ENCODE results near the gene TBC1D8. TPM values are rescaled to one million over a fixed set of nuclear protein-coding genes. Genes with fewer than 3 reads are reported as not detected.

Gene TBC1D8
- total RNA-seq, 1 experiment from 2014 or later = 5.1 TPM

DNA sequence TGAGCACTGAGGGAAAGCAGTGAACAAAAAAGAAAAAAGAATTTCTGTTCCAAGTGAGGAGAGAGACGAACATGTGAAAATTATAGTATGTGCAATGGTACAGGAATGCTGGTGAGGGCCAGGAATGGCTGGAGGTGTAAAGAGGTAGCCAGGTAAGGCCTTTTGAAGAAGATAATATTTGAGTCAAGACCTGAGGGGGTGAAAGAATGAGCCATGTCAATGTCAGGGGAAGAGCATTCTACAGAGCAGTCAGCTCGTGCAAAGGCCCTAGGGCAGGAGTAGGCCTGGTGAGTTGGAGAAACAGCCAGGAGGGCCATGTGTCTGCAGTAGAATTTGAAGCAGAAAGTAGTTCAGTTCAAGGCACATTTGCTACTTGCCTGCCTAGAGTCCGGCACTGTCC is 161.5 kb downstream of the TBC1D8 start:
- Histone ChIP-seq H3K27ac (ENCODE audit: low read depth, low read length, poor library complexity, severe bottlenecking) (no peak overlapping the region), H3K4me1 (ENCODE audit: insufficient read depth, low read length, poor library complexity, severe bottlenecking) (no peaks in the 10 kb centered on the region), H3K36me3 (ENCODE audit: insufficient read depth, low read length, poor library complexity, severe bottlenecking) (no peaks in the 10 kb centered on the region), H3K9me3 (ENCODE audit: low read depth, low read length, poor library complexity, severe bottlenecking) (no peaks in the 10 kb centered on the region), H3K4me3 (ENCODE audit: low read depth, low read length, poor library complexity, severe bottlenecking) (no peak overlapping the region), H3K27me3 (replicated peaks; ENCODE audit: insufficient read depth, low read depth, low read length, poor library complexity) (no peaks in the 10 kb centered on the region)
- ChIA-PET CTCF (no interaction called here), POLR2A (ENCODE audit: low non-redundant PET) (no interaction called here)
- no TSS peak for BruUV-seq (replicated peaks)
- DNase-seq (ENCODE audit: low spot score) = no peak
- intact Hi-C loops (cut with micrococcal nuclease; ENCODE audit: unreplicated experiment) = no loop called here
- TF ChIP-seq, protein P1, sequence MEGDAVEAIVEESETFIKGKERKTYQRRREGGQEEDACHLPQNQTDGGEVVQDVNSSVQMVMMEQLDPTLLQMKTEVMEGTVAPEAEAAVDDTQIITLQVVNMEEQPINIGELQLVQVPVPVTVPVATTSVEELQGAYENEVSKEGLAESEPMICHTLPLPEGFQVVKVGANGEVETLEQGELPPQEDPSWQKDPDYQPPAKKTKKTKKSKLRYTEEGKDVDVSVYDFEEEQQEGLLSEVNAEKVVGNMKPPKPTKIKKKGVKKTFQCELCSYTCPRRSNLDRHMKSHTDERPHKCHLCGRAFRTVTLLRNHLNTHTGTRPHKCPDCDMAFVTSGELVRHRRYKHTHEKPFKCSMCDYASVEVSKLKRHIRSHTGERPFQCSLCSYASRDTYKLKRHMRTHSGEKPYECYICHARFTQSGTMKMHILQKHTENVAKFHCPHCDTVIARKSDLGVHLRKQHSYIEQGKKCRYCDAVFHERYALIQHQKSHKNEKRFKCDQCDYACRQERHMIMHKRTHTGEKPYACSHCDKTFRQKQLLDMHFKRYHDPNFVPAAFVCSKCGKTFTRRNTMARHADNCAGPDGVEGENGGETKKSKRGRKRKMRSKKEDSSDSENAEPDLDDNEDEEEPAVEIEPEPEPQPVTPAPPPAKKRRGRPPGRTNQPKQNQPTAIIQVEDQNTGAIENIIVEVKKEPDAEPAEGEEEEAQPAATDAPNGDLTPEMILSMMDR (conservative IDR thresholded peaks at IDR 0.05; ENCODE audit: low read depth, low read length) = no peak
- no peak for TF ChIP-seq EZH2 (IDR thresholded peaks at IDR 0.05; ENCODE audit: borderline replicate concordance, low read depth, low read length, poor library complexity, severe bottlenecking)

DNA sequence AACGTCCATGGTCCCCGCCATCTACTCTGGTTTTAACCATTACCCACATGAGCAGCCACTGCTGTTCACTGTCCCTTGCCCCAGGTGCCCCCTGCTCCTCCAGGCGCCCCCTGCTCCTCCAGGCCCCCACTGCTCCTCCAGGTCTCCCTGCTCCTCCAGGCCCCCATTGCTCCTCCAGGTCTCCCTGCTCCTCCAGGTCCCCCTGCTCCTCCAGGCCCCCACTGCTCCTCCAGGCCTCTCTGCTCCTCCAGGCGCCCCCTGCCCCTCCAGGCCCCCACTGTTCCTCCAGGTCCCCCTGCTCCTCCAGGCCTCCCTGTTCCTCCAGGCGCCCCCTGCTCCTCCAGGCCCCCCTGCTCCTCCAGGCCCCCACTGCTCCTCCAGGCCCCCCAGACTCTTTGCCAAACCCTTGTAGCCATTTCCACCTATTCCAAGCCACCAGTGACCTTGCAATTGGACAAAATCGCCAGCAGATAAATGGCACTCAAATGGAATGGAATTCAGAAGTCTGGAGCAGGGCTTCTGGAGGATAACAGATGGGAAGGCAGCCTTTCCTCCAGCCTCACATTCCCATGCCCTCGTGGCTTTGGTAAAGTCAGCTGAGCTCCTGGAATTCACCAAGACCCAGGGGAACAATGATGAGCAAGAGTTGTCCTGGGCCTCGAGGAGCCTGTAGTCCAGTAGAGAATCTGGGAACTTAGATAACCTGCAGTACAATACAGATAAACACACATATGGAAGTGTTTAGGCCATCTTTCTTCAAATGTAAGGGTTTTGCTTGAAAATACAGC is 162.4 kb downstream of the TBC1D8 start:
- Histone ChIP-seq H3K27ac (ENCODE audit: low read depth, low read length, poor library complexity, severe bottlenecking) (no peak overlapping the region), H3K36me3 (ENCODE audit: insufficient read depth, low read length, poor library complexity, severe bottlenecking) (no peaks in the 10 kb centered on the region), H3K9me3 (ENCODE audit: low read depth, low read length, poor library complexity, severe bottlenecking) (no peaks in the 10 kb centered on the region), H3K27me3 (replicated peaks; ENCODE audit: insufficient read depth, low read depth, low read length, poor library complexity) (no peaks in the 10 kb centered on the region), H3K4me3 (ENCODE audit: low read depth, low read length, poor library complexity, severe bottlenecking) (no peak overlapping the region), H3K4me1 (ENCODE audit: insufficient read depth, low read length, poor library complexity, severe bottlenecking) (no peaks in the 10 kb centered on the region)
- no peak for TF ChIP-seq EZH2 (IDR thresholded peaks at IDR 0.05; ENCODE audit: borderline replicate concordance, low read depth, low read length, poor library complexity, severe bottlenecking)
- BruUV-seq (replicated peaks) = no TSS peak
- POLR2A ChIA-PET (ENCODE audit: low non-redundant PET) = no interaction called here
- no peak for DNase-seq (ENCODE audit: low spot score)
- CTCF ChIA-PET = no interaction called here
- intact Hi-C loops (cut with micrococcal nuclease; ENCODE audit: unreplicated experiment) = no loop called here

DNA sequence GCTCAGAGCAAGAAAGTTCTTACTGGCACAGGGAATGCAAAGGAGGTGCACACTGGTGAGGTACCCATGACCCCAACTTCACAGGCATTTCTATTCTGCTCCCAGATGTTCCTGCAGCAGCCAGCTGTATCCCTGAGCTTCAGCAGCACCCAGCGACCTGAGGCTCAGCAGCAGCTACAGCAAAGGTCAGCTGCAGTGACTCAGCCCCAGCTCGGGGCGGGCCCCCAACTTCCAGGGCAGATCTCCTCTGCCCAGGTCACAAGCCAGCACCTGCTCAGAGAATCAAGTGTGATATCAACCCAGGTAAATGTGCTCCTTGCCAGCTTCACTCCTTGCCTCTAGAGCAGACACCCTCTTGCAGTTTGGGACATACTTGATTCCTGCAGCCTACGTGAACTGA is 163.2 kb downstream of the TBC1D8 start:
- DNase-seq (ENCODE audit: low spot score) = no peak
- ChIA-PET CTCF (no interaction called here), POLR2A (ENCODE audit: low non-redundant PET) (no interaction called here)
- intact Hi-C loops (cut with micrococcal nuclease; ENCODE audit: unreplicated experiment) = no loop called here
- Histone ChIP-seq H3K4me3 (ENCODE audit: low read depth, low read length, poor library complexity, severe bottlenecking) (no peak overlapping the region), H3K27me3 (replicated peaks; ENCODE audit: insufficient read depth, low read depth, low read length, poor library complexity) (no peaks in the 10 kb centered on the region), H3K4me1 (ENCODE audit: insufficient read depth, low read length, poor library complexity, severe bottlenecking) (no peaks in the 10 kb centered on the region), H3K9me3 (ENCODE audit: low read depth, low read length, poor library complexity, severe bottlenecking) (no peaks in the 10 kb centered on the region), H3K27ac (ENCODE audit: low read depth, low read length, poor library complexity, severe bottlenecking) (no peak overlapping the region), H3K36me3 (ENCODE audit: insufficient read depth, low read length, poor library complexity, severe bottlenecking) (no peaks in the 10 kb centered on the region)
- no TSS peak for BruUV-seq (replicated peaks)
- TF ChIP-seq, protein P1 (conservative IDR thresholded peaks at IDR 0.05; ENCODE audit: low read depth, low read length) = no peak
- no peak for TF ChIP-seq EZH2 (IDR thresholded peaks at IDR 0.05; ENCODE audit: borderline replicate concordance, low read depth, low read length, poor library complexity, severe bottlenecking)

DNA sequence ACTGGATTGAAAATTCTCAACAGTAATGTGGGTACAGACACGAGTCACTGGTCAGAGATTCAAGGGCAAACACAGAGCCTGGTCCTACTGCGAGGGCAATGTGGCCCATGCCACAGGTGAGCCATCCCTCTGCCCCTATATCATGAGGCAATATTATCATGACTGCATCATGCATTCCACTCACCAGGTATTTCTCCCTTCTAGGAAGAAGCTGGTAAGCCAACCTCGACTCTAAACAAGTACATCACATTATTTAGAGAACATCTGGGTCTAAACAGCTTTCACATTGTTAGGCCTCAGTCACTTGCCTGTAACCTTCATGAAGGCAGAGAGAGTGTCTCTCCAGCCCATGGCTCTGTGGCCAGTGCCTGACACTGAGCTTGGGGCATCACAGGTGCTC is 163.6 kb downstream of the TBC1D8 start:
- BruUV-seq (replicated peaks) = no TSS peak
- no peak overlapping the region for H3K4me3 ChIP-seq (ENCODE audit: low read depth, low read length, poor library complexity, severe bottlenecking)
- intact Hi-C loops (cut with micrococcal nuclease; ENCODE audit: unreplicated experiment) = no loop called here
- H3K4me1 ChIP-seq (ENCODE audit: insufficient read depth, low read length, poor library complexity, severe bottlenecking) = no peaks in the 10 kb centered on the region
- TF ChIP-seq EZH2 (IDR thresholded peaks at IDR 0.05; ENCODE audit: borderline replicate concordance, low read depth, low read length, poor library complexity, severe bottlenecking) = no peak
- TF ChIP-seq, protein P1 (conservative IDR thresholded peaks at IDR 0.05; ENCODE audit: low read depth, low read length) = no peak
- ChIA-PET CTCF (no interaction called here), POLR2A (ENCODE audit: low non-redundant PET) (no interaction called here)
- H3K27ac ChIP-seq (ENCODE audit: low read depth, low read length, poor library complexity, severe bottlenecking) = no peak overlapping the region
- no peaks in the 10 kb centered on the region for H3K9me3 ChIP-seq (ENCODE audit: low read depth, low read length, poor library complexity, severe bottlenecking)
- no peak for DNase-seq (ENCODE audit: low spot score)
- no peaks in the 10 kb centered on the region for H3K27me3 ChIP-seq (replicated peaks; ENCODE audit: insufficient read depth, low read depth, low read length, poor library complexity)
- H3K36me3 ChIP-seq (ENCODE audit: insufficient read depth, low read length, poor library complexity, severe bottlenecking) = no peaks in the 10 kb centered on the region

Measured in A673 (cell line).